Heart right ventricle (tissue), 16 donors: Measurements from ENCODE around the gene EFCAB8. TPM values are rescaled to one million over a fixed set of nuclear protein-coding genes. Genes with fewer than 3 reads are reported as not detected.

Experiments
- ATAC-seq, 8 donors: fragments of 200-7000 bp; cut with Tn5 transposase; one replicate each; pipeline ENCODE4 v1.9.1; 2020; ENCODE audit warnings: mild to moderate bottlenecking in 8 of 8, moderate library complexity in 8 of 8, moderate number of reproducible peaks in 1 of 8
- DNase-seq, 2 donors: peaks; one replicate each; pipeline ENCODE4 v3.0.0-alpha.2; 2020
- H3K27ac ChIP-seq, 10 donors: fragments of 200-600 bp; sonication (generic) in 2 of 10; one replicate each; pipeline versions ENCODE4 v1.5.0 to v1.8.0; 2020 to 2022; ENCODE audit warnings: mild to moderate bottlenecking in 3 of 10
- H3K27me3 ChIP-seq, 7 donors: fragments of 200-600 bp; one replicate each; pipeline ENCODE4 v1.8.0; 2021 to 2022; ENCODE audit warnings: mild to moderate bottlenecking in 2 of 7
- H3K36me3 ChIP-seq, 9 donors: fragments of 200-600 bp; sonication (generic) in 1 of 9; one replicate each; pipeline versions ENCODE4 v1.5.0 to v1.8.0; 2020 to 2022; ENCODE audit warnings: mild to moderate bottlenecking in 2 of 9
- H3K4me1 ChIP-seq, 9 donors: fragments of 200-600 bp; sonication (generic) in 1 of 9; one replicate each; pipeline versions ENCODE4 v1.5.0 to v1.8.0; 2020 to 2022; ENCODE audit warnings: mild to moderate bottlenecking in 4 of 9
- H3K4me3 ChIP-seq, 10 donors: fragments of 200-600 bp; sonication (generic) in 2 of 10; one replicate each; pipeline versions ENCODE4 v1.5.0 to v1.8.0; 2020 to 2022; ENCODE audit warnings: mild to moderate bottlenecking in 7 of 10, moderate library complexity in 2 of 10
- H3K9me3 ChIP-seq, 11 donors: fragments of 200-600 bp in 10 of 11; sonication (generic) in 2 of 11; one replicate each; pipeline versions ENCODE4 v1.5.0 to v1.8.0; 2013 to 2022; ENCODE audit warnings: mild to moderate bottlenecking in 2 of 11, control low read depth in 1 of 11, moderate library complexity in 1 of 11
- WGBS, 2 donors: extraction: QIAGEN DNeasy Blood & Tissue Kit; methylation state at CpG; one replicate each; pipeline ENCODE4 v1.1.7; 2013; ENCODE audit warnings: inconsistent platforms in 1 of 2; 5-methylcytosine and 5-hydroxymethylcytosine counted together
- intact Hi-C, 10 donors: fragments of 100-400 bp; cut with DNase I; formaldehyde crosslinking; loops; one replicate each; pipeline versions ENCODE4 v1.11.1 to v1.14.2; 2022
- polyA plus RNA-seq, 2 donors: library from polyadenylated mRNA; stranded (reverse); fragments of 200-250 nt; gene quantifications; one replicate each; pipeline ENCODE4 v1.2.3, GENCODE V29; 2013
- total RNA-seq, 10 donors: library from RNA; stranded (reverse); fragmentation: NEBNext Ultra II Directional in 3 of 10; extraction: Animal tissue kit (Norgen Biotek cat#: 25700) in 3 of 10; gene quantifications; one replicate each; pipeline versions ENCODE4 v1.2.1 to v1.2.4, GENCODE V29; 2021 to 2023
- TF ChIP-seq, protein P1 (sequence below), 9 donors: fragments of 200-600 bp; sonication (generic) in 2 of 9; IDR thresholded peaks; one replicate each; pipeline versions ENCODE4 v1.5.0 to v1.8.0; 2021 to 2022; ENCODE audit warnings: antibody characterized with exemption in 9 of 9, mild to moderate bottlenecking in 5 of 9, moderate library complexity in 1 of 9
- donor health status: Arrhythmogenic right ventricular cardiomyopathy.
- donor health status: ischemic (EF 13 %, LVEDD 7.1; RV severe dilation, severe dysfunction).
- donor health status: healthy with polysubstance abuse.
- donor health status: DM: no; HTN: yes; CAD: no.
- donor health status: DM: no; HTN: no; CAD: no.
- donor health status: ischemic (EF 25% LVEDD 6.9; RV normal size, moderate dysfunction).
- donor health status: ischemic (EF 25% LVEDD 5.7; RV mildly dilated, moderate dysfunction).
- donor health status: healthy.
- donor health status: DM: yes; HTN: yes; CAD: no.
- donor health status: Ischemic cardiomyopathy.
- donor health status: ischemic (EF 35%, LVEDD 5.7; RV mildly dilated, moderate dysfunction).
- donor health status: nonischemic (EF 11% LVEDD 7.7; RV severe dilation, severe dysfunction).
- donor health status: DM: yes; HTN: yes; CAD: no.
- donor health status: PGD.
- donor health status: ischemic (EF 29% LVEDD 5.4; RV normal size, mild dysfunction).
- donor health status: nonischemic (EF 23%, LVEDD 6.1; RV moderate dilation, normal function).

EFCAB8 gene
- total and polyA plus RNA-seq, 12 donors: 0.15 to 0.58 TPM; not detected in 10

DNA sequence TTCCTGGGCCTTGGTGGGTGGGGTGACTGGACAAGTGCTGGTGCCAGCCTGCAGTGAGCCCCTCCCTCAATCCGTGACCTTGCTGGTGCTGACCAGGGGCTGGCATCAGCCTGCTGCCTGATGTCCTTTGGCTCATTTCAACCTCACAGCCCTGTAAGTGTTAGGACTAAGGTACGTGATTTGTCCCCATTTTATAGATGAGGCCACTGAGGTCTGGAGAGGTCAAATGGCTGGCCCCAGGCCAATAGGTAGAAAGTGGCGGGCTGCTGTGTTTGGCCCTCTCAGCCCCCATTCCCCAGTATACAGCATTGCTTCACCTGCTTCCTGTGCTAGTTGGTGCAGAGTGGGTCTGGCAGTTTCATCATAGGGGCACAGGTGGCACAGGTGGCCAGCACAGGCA, 20.1 kb downstream of the EFCAB8 start:
- H3K27me3 ChIP-seq: no peaks in the 10 kb centered on the region
- no peak overlapping the region for H3K27ac ChIP-seq
- H3K4me3 ChIP-seq: no peak overlapping the region
- no peak for DNase-seq
- intact Hi-C loops: no loop called here
- no peaks in the 10 kb centered on the region for H3K9me3 ChIP-seq
- no peak for ATAC-seq
- TF ChIP-seq, protein P1, sequence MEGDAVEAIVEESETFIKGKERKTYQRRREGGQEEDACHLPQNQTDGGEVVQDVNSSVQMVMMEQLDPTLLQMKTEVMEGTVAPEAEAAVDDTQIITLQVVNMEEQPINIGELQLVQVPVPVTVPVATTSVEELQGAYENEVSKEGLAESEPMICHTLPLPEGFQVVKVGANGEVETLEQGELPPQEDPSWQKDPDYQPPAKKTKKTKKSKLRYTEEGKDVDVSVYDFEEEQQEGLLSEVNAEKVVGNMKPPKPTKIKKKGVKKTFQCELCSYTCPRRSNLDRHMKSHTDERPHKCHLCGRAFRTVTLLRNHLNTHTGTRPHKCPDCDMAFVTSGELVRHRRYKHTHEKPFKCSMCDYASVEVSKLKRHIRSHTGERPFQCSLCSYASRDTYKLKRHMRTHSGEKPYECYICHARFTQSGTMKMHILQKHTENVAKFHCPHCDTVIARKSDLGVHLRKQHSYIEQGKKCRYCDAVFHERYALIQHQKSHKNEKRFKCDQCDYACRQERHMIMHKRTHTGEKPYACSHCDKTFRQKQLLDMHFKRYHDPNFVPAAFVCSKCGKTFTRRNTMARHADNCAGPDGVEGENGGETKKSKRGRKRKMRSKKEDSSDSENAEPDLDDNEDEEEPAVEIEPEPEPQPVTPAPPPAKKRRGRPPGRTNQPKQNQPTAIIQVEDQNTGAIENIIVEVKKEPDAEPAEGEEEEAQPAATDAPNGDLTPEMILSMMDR (IDR thresholded peaks at IDR 0.05): no peak
- H3K4me1 ChIP-seq: peaks cover 0 to 2% (median 0%) of the 10 kb centered on the region in 9 donors
- no peaks in the 10 kb centered on the region for H3K36me3 ChIP-seq
- 95 to 97% methylated on average over 3 of the region's 3 CpGs for WGBS, 2 donors

DNA sequence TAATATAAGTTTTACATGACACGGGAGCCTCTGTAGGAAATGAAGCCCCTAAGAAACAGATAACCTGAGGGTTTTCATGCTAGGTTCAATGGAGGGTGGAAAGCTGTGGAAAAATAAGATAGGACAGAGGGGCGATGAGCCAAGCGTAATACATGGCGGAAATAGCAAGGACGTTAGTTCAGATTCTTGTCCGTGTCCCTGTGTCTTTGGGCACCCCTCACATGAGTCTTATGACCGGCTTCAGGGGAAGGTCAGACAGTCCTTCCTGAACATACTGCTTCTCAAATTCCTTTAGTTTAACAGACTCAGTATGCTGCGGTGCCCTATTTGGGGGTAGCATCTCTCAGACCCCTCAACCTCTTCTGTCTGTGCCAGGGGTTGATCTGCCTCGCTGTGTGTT, 20.8 kb downstream of the EFCAB8 start:
- H3K4me1 ChIP-seq: peaks cover 0 to 2% (median 0%) of the 10 kb centered on the region in 9 donors
- no peaks in the 10 kb centered on the region for H3K27me3 ChIP-seq
- DNase-seq: no peak
- WGBS, 2 donors: 81 to 84% methylated on average over 9 of the region's 9 CpGs
- no peak overlapping the region for H3K4me3 ChIP-seq
- TF ChIP-seq, protein P1 (IDR thresholded peaks at IDR 0.05): no peak
- no peaks in the 10 kb centered on the region for H3K36me3 ChIP-seq
- H3K9me3 ChIP-seq: no peaks in the 10 kb centered on the region
- intact Hi-C loops: no loop called here
- ATAC-seq: no peak
- no peak overlapping the region for H3K27ac ChIP-seq

- H3K4me1 ChIP-seq: peaks cover 0 to 2% (median 0%) of the 10 kb centered on the region in 9 donors
- no peak overlapping the region for H3K27ac ChIP-seq
- H3K4me3 ChIP-seq: no peak overlapping the region
- no peaks in the 10 kb centered on the region for H3K27me3 ChIP-seq
- TF ChIP-seq, protein P1 (IDR thresholded peaks at IDR 0.05): no peak
- H3K36me3 ChIP-seq: no peaks in the 10 kb centered on the region
- DNase-seq (no peak), ATAC-seq (no peak)
- intact Hi-C loops: no loop called here
- H3K9me3 ChIP-seq: no peaks in the 10 kb centered on the region
- 81 to 91% methylated on average over 2 of the region's 2 CpGs for WGBS, 2 donors
Observed at GRCh38 chr20:32880635-32881034, 21.9 kb downstream of the EFCAB8 start.

DNA sequence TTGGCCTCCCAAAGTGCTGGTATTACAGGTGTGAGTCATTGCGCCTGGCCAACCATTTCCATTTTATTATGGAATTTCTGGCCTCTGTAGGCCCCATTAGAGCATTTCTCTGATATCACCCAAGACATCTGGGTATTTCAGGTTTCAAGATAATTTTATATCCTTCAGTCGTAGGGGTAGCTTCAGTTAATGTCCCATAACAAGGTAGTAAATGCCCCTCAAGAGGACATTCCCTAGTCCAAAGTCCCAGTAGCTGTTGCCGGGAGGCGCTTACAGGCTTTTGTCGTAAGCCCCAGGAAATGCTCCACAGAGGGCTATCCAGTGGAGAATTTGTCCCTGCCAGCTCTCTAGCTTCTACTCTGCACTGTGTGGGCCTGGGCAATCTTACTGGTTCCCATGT, 24.4 kb downstream of the EFCAB8 start:
- no peak for DNase-seq
- Histone ChIP-seq H3K4me3 (no peak overlapping the region), H3K27ac (no peak overlapping the region), H3K4me1 (no peaks in the 10 kb centered on the region), H3K36me3 (no peaks in the 10 kb centered on the region), H3K27me3 (no peaks in the 10 kb centered on the region), H3K9me3 (no peaks in the 10 kb centered on the region)
- TF ChIP-seq, protein P1 (IDR thresholded peaks at IDR 0.05): no peak
- 76 to 81% methylated on average over 5 of the region's 5 CpGs for WGBS, 2 donors
- no peak for ATAC-seq
- intact Hi-C loops: no loop called here
